Activated CD4-positive, alpha-beta T cell treated with anti-CD3 and anti-CD28 coated beads, Interleukin-2, Interleukin-6, amounts not matched to agents 100 ng/mL and 50 ng/mL, durations not matched to agents 16 hours and 8 hours (primary cell): ENCODE measurements around the gene PPA1.
"Not testable (repeated sequence)": the region's sequence is repeated elsewhere in the genome, so short reads cannot be mapped to it uniquely, and the experiment has no call there.

Source experiments
- DNase-seq: peaks from one replicate; pipeline ENCODE4 v3.0.0-alpha.2; 2020

The PPA1 gene

DNA sequence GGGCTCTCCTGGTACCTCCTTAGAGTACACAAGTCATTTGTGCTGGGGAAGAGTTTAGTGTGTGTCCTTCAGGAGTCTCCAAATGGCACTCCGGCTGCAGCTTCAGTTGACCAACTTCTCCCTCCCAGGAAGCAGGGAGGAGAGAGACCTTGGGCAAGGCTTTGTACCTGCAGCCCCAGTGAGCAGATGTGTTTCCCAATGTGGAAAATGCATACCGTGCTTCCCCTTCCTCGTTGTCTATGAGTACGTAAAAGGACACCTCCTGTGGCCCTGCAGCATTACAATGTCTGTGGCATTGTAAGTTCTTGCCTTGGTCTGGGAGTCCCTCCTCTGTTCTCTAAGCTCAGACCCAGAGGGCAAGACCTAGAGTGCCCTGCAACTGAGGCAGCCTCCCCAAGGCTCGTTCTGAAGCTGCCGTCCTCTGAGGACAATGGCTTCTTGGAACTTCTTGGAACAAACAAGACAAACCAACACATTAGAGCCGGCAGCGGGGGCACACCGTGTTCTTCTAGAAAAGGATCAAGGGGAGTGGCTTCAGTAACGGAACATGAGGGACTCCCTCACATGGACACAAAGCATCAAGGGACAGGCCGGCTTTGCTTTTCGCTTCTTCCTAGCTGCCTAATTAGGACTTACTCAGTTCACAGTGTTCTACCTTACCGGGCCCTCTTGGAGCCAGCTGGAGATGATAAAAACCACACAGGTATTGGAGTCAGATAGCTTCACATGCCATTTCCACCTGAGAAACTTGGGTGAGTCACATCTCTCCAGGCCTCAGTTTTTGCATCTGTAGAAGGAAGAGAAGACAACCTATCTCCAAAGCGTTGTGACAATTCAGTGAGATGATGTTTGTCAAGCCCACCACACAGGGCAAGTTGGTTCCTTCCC lies 20.9 kb upstream of the PPA1 start:
- DNase-seq = no peak

DNA sequence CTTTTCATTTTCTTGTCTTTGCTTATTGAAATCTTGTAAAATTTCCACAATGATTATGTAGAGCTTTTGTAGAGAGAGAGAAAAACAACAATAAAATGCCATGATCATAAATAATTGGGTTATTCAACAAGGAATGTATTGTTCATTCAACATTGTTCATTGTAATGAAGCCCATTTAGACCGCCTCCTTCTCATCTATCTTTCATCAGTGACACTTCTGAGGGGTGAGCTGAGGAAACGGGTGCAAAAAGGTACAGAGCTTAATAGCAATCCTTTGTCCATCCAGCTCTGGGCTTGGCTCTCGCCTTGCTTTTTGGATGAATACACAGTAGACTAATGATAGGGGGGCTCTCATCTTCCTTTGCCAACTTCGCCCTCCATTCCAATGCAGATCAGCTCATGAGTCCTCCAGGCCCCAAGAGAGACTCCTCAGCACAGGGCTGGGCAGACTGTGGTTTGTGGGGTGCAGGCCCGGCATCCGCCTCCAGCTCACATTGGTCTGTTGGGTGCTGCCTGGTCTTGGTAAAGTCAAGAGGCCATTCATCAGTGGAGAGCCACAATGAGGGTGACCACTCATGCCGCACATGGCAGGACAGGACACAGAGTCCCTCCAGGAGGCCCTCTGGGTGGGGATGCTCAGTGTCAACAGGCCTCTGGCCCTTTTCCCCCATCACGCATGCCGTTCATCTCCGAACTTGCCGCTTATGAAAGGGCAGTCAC lies 17.9 kb upstream of the PPA1 start:
- DNase-seq = no peak

DNA sequence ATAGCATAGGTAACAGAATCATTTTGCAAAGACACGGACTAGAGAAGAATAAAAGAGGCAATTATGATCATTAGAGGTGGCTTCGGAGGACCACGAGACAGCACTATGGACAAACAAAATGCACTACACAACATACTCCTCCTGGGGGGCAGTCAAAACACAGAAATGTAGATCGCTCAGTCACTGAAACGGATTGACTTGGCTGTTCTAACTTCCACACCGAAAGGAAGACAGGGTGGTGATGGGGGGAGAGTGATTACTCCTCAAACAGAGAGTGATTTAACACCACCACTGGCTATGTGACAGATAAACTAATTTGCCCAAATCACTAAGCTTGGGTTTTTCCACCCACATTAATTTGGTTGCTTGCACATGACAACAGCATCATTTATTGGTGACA lies 14.1 kb upstream of the PPA1 start:
- no peak for DNase-seq

DNA sequence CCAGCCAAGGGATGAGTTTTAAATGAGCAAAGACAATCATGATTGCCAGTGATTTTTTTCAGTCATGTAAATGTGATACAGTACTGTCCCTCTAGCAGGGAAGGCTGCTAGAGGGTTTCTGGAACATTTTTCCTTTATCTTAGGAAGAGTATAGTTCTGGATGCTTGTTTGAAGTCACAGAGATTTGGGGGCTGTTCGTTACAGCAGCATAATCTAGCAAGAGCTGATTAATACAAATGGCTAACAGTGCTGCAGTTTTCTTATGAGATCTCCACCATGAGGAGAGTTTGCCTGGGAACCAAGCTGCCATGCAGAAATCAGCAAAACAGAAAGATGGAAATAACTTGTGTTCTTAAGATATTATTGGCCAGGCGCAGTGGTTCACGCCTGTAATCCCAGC lies 7.9 kb upstream of the PPA1 start:
- no peak for DNase-seq

DNA sequence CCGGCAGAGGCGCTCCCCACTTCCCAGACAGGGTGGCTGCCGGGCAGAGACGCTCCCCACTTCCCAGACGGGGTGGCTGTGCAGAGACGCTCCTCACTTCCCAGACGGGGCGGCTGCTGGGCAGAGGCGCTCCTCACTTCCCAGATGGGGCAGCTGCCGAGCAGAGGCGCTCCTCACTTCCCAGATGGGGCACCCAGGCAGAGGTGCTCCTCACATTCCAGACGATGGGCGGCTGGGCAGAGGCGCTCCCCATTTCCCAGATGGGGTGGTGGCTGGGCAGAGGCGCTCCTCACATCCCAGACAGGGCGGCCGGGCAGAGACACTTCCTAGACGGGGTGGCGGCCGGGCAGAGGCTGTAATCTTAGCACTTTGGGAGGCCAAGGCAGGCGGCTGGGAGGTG lies 6.8 kb upstream of the PPA1 start:
- DNase-seq = not testable (repeated sequence)

DNA sequence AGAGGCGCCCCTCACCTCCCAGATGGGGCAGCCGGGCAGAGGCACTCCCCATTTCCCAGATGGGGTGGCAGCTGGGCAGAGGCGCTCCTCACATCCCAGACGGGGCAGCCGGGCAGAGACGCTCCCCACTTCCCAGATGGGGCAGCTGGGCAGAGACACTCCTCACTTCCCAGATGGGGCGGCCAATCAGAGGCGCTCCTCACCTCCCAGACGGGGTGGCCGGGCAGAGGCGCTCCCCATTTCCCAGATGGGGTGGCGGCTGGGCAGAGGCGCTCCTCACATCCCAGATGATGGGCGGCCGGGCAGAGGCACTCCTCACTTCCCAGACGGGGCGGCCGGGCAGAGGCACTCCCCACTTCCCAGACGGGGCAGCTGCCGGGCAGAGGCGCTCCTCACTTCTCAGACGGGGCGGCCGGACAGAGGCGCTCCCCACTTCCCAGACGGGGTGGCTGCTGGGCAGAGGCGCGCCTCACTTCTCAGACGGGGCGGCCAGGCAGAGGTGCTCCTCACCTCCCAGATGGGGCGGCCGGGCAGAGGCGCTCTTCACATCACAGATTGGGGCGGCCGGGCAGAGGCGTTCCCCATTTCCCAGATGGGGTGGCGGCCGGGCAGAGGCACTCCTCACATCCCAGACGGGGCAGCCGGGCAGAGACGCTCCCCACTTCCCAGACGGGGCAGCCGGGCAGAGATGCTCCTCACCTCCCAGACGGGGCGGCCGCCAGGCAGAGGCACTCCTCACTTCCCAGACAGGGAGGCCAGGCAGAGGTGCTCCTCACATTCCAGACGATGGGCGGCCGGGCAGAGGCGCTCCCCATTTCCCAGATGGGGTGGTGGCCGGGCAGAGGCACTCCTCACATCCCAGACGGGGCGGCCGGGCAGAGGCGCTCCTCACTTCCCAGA lies 6.1 kb upstream of the PPA1 start:
- DNase-seq = not testable (repeated sequence)

DNA sequence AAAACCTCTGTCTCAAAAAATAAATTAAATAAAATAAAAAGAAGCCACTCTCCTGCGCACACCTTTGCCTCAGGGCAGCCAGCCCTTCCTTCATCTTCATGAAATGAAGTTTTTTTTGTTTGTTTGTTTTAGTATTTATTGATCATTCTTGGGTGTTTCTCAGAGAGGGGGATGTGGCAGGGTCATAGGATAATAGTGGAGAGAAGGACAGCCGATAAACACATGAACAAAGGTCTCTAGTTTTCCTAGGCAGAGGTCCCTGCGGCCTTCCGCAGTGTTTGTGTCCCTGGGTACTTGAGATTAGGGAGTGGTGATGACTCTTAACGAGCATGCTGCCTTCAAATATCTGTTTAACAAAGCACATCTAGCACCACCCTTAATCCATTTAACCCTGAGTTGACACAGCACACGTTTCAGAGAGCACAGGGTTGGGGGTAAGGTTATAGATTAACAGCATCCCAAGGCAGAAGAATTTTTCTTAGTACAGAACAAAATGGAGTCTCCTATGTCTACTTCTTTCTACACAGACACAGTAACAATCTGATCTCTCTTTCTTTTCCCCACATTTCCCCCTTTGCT lies 4.8 kb upstream of the PPA1 start:
- not testable (repeated sequence) for DNase-seq

DNA sequence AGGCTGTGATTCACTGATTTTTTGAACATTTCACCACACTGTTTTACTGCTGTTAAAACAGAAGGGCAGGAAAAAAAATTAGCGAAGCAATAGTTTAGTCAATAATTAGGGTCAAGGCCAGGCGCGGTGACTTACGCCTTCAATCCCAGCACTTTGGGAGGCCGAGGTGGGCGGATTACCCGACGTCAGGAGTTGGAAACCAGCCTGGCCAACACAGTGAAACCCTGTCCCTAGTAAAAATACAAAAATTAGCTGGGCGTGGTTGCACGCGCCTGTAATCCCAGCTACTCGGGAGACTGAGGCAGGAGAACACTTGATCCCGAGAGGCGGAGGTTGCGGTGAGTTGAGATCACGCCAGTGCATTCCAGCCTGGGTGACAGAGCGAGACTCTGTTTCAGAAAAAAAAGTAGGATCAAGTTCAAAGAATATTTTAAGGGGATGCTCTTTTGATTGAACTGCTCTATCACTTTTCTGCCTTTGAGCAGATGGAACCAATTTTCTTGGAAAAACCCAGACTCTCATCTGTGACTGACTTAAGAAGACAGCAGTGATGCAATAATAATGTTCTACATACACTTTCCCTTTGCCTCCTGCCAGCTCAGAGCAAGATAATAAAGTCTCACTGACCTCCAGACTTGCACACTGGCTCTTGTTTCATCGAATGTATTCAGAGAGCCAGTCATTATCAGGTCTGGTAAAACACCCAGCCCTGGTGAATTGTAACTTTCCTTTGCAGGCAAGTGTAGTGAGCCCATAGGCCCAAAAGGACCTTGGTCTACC lies 1.6 kb upstream of the PPA1 start:
- peak; percentile 32 for DNase-seq

DNA sequence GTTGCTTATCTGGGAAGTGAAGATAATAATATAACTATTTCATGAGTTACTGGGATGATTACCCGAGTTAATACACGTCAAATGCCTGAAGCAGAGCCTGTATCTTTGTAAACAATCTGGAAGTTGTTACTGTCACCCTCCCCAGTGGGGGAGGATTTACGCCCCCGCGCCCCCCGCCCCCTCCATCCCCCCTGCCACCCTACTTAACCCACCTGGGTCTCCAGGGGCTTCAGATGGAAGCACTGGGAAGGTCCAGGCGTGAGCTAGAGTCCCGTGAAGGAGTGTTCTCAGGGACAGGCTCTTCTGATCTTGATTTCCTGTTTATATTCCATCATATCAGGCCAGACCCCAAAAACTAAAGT lies 691 bp upstream of the PPA1 start:
- DNase-seq = no peak

DNA sequence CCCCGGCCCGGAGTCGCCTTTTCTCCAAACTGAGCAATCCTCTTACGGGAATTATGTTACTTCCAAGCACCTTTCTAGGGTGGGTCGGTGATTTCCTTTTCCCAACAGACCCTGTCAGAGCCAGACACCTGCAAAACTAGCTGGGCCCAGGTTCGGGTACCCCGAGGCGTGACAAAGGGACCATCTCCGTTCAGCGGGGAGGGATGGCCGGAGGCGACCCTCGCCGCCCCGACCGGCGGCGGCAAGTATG lies 445 bp downstream of the PPA1 start:
- DNase-seq = peak; percentile 23

DNA sequence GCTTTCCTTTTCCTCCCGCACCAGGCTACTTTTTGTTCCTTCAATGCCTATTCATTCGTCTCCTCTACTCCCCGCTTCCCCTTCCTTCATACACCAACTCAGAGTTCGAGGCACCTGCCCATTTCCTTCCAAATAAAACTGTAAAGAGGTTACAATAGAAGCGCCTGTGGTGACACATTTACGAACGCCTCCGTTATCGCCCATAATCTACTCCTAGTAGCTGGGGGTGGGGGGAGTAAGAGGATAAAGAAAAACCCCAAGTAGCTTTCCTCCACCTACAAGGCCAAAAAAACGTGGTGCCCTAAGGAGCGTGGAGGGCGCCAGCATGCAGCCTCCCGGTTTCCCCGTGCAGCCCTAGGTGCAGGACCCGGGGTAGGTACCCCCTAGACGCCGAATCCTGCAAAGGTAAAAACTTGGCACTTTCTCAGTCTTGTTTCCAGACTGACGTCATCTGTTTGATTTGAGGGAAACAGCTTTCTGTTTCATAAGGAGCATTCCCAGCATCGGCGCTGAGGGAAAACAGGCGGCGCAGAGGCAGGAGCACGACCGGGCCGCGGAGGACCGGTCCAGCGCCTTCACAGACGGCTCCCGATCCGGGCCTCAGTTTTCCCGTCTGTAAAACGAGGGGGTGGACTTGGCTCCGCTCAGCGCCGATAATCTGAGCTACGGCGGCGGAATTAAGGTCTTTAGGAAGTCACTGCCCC lies 922 bp downstream of the PPA1 start:
- DNase-seq = peak; percentile 74

DNA sequence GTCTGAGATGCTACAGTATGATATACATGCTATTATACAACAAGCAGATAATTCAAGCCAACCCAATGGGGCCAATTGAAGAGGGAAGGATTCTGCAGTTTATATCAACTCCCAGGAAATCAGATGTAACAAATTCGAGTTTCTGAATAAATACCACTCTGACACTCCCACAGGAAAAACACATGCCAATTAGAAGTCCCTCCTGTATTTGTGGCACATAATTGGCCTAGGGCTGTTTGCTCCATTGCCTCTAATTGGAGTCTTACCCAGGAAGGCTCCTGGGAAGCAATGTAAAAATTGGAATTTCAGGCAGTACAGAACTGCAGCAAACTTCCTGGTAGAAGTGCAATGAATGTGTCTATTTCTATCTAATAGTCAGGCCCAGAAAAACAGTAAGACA lies 4.7 kb downstream of the PPA1 start:
- no peak for DNase-seq

DNA sequence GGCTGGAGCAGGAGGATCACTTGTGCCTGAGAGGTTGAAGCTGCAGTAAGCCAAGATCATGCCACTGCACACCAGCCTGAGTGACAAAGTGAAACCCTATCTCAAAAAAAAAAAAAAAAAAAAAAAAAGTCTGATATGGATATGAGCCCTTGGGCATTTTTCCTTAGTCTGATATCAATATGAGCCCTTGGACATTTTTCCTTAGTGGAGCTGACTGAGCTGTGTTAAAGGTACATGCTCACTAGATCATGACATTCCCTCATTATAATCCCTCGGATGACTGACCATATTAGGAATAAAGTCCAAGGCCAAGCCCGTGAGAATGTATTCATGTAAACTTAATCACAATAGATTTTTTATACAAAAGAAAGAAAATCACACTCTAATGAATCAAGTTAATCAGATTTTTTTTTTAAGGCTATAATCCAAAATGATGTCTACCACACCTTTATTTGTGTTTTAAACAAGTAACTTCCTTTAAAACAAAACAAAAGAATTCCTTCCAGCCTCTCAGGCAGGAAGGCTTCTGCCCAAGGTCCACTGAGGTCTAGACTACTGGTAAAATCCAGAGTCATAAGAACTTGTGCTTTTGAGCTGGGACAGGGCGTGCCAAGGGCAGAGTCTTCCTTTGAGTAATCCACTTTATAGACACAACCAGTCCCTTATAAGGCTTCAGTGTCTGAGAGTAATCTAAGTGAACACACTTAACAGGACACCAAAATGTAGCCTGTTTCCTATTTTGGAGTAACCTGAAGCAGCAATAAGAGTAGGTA lies 5.5 kb downstream of the PPA1 start:
- DNase-seq = peak; percentile 35

DNA sequence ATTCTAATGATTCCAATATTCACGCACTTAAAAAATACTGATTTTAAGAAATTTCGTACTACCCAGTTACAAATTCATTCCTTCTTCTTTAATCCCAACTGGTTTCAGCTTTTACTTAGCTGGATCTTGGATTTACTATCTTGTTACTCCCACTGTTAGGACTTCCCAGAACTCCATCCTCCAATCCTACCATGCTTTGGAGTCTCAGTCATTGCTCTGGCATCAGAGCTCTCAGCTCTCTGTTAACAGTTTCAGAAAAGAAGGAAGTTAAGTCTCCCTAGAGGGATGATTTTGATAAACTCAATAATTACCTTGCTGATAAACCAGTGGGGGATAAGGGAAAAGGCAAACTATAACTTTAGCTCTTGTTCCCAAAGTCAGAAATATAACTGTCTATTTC lies 9.5 kb downstream of the PPA1 start:
- DNase-seq = no peak

DNA sequence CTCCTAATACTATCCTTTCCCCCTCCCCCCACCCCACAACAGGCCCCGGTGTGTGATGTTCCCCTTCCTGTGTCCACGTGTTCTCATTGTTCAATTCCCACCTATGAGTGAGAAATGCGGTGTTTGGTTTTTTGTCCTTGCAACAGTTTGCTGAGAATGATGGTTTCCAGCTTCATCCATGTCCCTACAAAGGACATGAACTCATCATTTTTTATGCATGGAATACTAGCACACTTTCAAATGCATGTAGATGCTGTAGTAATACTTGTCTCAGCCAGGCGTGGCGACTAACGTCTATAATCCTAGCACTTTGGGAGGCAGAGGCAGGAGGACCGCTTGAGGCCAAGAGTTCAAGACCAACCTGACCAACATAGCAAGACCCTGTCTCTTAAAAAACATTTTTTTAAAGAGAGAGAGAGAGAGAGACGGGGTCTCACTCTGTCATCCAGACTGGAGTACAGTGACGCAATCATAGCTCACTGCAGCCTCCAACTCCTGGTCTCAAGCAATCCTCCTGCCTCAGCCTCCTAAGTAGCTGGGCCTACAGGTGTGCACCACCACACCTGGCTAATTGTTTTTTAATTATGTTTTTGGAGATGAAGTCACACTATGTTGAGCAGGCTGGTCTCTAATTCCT lies 10.3 kb downstream of the PPA1 start:
- DNase-seq = not testable (repeated sequence)

DNA sequence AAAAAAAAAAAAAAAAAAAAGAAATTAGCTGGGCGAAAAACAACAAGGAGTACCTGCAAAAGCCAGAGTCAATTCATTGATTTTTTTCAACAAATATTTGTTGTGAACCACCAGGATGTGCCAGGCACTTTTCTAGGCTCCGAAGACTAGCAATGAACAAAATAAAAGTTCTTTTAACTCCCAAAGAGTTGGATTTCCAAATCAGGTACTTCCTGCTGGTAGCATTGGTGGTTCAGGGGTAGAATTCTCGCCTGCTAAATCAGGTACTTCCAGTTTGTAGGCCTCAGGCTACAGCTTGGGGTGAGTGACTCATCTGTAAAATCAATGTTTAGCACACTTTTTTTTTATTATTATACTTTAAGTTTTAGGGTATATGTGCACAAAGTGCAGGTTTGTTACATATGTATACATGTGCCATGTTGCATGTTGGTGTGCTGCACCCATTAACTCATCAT lies 10.9 kb downstream of the PPA1 start:
- DNase-seq = peak; percentile 42

DNA sequence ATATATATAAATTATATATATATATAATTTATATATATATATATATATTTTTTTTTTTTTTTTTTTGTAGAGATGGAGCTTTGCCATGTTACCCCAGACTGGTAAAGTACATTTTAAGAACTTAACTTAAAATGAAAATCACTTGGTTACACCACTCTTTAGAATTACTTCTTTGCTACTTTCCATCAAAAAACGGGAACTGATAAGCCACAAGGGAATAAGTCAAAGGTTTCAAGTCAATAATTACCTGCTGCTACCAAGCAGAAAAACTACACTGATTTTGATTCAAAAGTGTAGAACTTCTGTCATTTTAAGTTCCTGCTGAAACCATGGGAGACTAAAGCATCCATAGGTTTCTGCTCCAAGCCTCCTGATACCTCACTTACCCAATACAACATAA lies 12.2 kb downstream of the PPA1 start:
- DNase-seq = no peak

DNA sequence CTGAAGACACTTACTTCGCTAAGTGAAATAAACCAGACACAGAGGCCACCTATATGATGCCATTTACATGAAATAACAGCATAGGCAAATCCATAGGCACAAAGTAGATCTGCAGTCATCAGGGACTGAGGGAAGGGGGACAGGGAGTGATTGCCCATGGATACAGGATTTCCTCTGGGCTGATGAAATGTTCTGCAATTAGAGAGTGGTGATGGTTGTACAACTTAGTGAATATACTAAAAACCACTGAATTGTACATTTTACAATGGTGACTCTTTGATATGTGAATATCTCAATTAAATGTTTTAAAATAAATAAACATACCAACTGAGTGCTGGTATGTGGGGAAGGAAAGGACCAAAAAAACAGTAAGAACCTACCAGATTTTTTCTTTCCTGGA lies 20.4 kb downstream of the PPA1 start:
- no peak for DNase-seq

DNA sequence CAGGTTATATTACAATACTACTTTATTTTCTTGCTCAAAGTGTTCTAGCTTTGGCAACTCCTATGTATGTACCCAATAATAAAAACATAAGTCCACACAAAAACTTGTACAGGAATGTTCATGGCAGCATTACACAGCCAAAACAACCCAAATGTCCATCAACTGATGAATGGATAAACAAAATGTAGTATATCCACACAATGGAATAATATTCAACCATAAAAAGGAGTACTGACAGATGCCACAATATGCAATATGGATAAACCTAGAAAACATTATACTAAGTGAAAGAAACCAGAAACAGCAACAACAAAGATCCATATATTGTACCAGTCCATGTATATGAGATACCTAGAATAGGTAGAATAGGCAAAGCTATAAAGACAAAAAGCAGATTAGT lies 21.0 kb downstream of the PPA1 start:
- no peak for DNase-seq

DNA sequence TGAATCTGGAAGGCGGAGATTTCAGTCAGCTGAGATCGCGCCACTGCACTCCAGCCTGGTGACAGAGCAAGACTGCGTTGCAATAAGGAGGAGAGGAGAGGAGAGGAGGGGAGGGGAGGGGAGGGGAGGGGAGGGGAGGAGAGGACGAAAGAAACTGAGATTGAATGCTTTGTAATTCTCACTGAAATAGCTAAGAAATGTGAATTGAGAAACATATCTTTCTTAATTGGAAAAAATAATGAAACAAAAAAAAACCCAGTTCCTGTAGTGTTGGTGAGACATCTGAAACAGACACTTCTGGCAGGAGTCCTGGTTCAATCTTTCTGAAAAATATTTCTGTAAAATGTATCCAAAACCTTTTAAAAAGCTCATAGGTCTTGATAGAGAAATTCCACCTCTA lies 26.5 kb downstream of the PPA1 start:
- DNase-seq = no peak
